Gastroesophageal sphincter (tissue), 2 donors: ENCODE measurements around the gene SH3RF2.

Experiments used
- POLR2A ChIP-seq, 2 donors: fragments of 450-650 bp; IDR thresholded peaks; one replicate each; pipeline ENCODE4 v1.6.1; 2017; ENCODE audit warnings: antibody characterized with exemption in 2 of 2, mild to moderate bottlenecking in 2 of 2, moderate library complexity in 1 of 2
- POLR2AphosphoS5 ChIP-seq: sonication (generic); formaldehyde crosslinking; IDR thresholded peaks from one replicate; pipeline ENCODE4 v1.6.1; 2017; ENCODE audit warnings: antibody characterized with exemption

GRCh38 chr5:146107901-146108300 is 171.5 kb downstream of the SH3RF2 start:
- TF ChIP-seq POLR2A (IDR thresholded peaks at IDR 0.05) = no peak
- no peak for TF ChIP-seq POLR2AphosphoS5
